ENCODE measurements around the gene RSU1.

The RSU1 gene

GRCh38 chr10:16746856-16747255, 70.4 kb downstream of the RSU1 start:
- ChIA-PET CTCF (no interaction called here), POLR2A (ENCODE audit: low non-redundant PET) (no interaction called here)
- DNase-seq (ENCODE audit: low spot score) = no peak
- no peak for TF ChIP-seq CTCF (conservative IDR thresholded peaks at IDR 0.05; ENCODE audit: low read depth)
- H3K27ac ChIP-seq = no peak overlapping the region

GRCh38 chr10:16745061-16745460, 72.2 kb downstream of the RSU1 start:
- H3K27ac ChIP-seq = no peak overlapping the region
- POLR2A ChIA-PET (ENCODE audit: low non-redundant PET) = no interaction called here
- DNase-seq (ENCODE audit: low spot score) = no peak
- no peak for TF ChIP-seq CTCF (conservative IDR thresholded peaks at IDR 0.05; ENCODE audit: low read depth)
- CTCF ChIA-PET = no interaction called here

- H3K27ac ChIP-seq = no peak overlapping the region
- ChIA-PET POLR2A (ENCODE audit: low non-redundant PET) (no interaction called here), CTCF (no interaction called here)
- DNase-seq (ENCODE audit: low spot score) = no peak
- no peak for TF ChIP-seq CTCF (conservative IDR thresholded peaks at IDR 0.05; ENCODE audit: low read depth)
Measured at GRCh38 chr10:16742165-16742960, 74.9 kb downstream of the RSU1 start.

- CTCF ChIA-PET = interaction anchor here (0.7 kb wide), 1 partner anchor 35 kb away, joined by 4 read pairs; no protein-coding TSS in a partner anchor
Measured at GRCh38 chr10:16741540-16741939, 75.7 kb downstream of the RSU1 start.

GRCh38 chr10:16737420-16737819, 79.8 kb downstream of the RSU1 start:
- no peak for TF ChIP-seq CTCF (conservative IDR thresholded peaks at IDR 0.05; ENCODE audit: low read depth)
- ChIA-PET POLR2A (ENCODE audit: low non-redundant PET) (no interaction called here), CTCF (interaction anchor here (0.6 kb wide), 1 partner anchor 54 kb away, joined by 4 read pairs; no protein-coding TSS in a partner anchor)
- DNase-seq (ENCODE audit: low spot score) = no peak
- H3K27ac ChIP-seq = no peak overlapping the region

More at GRCh38 chr10:16741540-16741939, 75.7 kb downstream of the RSU1 start:
- DNase-seq (ENCODE audit: low spot score) = no peak
- H3K27ac ChIP-seq = no peak overlapping the region
- POLR2A ChIA-PET (ENCODE audit: low non-redundant PET) = no interaction called here
- no peak for TF ChIP-seq CTCF (conservative IDR thresholded peaks at IDR 0.05; ENCODE audit: low read depth)

- no peak for DNase-seq (ENCODE audit: low spot score)
- POLR2A ChIA-PET (ENCODE audit: low non-redundant PET) = no interaction called here
- no peak for TF ChIP-seq CTCF (conservative IDR thresholded peaks at IDR 0.05; ENCODE audit: low read depth)
- H3K27ac ChIP-seq = no peak overlapping the region
- CTCF ChIA-PET = interaction anchor here (0.6 kb wide), 1 partner anchor 619 kb away, joined by 7 read pairs; no protein-coding TSS in a partner anchor
Measured at GRCh38 chr10:16735671-16736070, 81.6 kb downstream of the RSU1 start.

Measured in RWPE1 (cell line).